HEK293 (cell line): ENCODE data around the gene FSTL4.

Source experiments
- CTCF ChIP-seq: fragments of 450-650 bp; formaldehyde crosslinking; IDR thresholded peaks from 2 replicates; pipeline ENCODE4 v1.5.1; 2016; ENCODE audit warnings: missing biosample characterization, missing genetic modification characterization
- PBX3 ChIP-seq: sonication (generic); formaldehyde crosslinking; IDR thresholded peaks from 2 replicates; pipeline ENCODE4 v1.8.1; 2022; ENCODE audit warnings: mild to moderate bottlenecking, moderate library complexity, missing genetic modification reagents
- PRDM6 ChIP-seq: fragments of 450-650 bp; formaldehyde crosslinking; IDR thresholded peaks from 2 replicates; pipeline ENCODE4 v1.5.1; 2017; ENCODE audit warnings: missing biosample characterization, missing genetic modification characterization
- YY2 ChIP-seq: fragments of 450-650 bp; formaldehyde crosslinking; IDR thresholded peaks from 2 replicates; pipeline ENCODE4 v1.5.1; 2016; ENCODE audit warnings: missing biosample characterization, missing genetic modification characterization
- ZBTB10 ChIP-seq: fragments of 450-650 bp; formaldehyde crosslinking; IDR thresholded peaks from 2 replicates; pipeline ENCODE4 v1.5.1; 2016; ENCODE audit warnings: missing biosample characterization, missing genetic modification characterization
- ZNF239 ChIP-seq: fragments of 450-650 bp; formaldehyde crosslinking; IDR thresholded peaks from 2 replicates; pipeline ENCODE4 v1.5.1; 2016; ENCODE audit warnings: missing biosample characterization, missing genetic modification characterization
- ZNF335 ChIP-seq: fragments of 450-650 bp; formaldehyde crosslinking; conservative IDR thresholded peaks from 2 replicates; pipeline ENCODE4 v1.5.1; 2016; ENCODE audit warnings: missing biosample characterization, missing genetic modification characterization
- TF ChIP-seq, protein P1 (sequence below): fragments of 450-650 bp; formaldehyde crosslinking; IDR thresholded peaks from 2 replicates; pipeline ENCODE4 v1.5.1; 2016; ENCODE audit warnings: missing biosample characterization, missing genetic modification characterization

DNA sequence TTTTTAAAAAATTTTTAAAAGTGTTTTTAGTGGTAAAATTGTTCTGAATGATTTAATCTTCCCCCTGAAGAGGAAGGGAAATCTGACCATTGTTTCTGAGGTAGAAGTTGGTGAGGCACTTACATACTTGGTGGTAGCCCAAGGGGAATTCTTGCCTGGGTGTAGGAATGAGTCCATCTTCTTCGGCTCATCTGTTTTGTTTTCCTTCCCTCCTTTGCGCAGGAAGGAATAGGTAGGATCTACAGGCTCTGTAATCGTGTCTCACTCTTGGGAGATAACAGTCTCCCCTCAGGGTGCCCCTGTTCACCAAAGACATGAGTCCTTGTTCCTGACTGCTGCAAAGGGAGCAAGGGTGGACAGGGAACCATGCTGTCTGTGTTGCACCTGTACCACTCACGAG, 422.5 kb downstream of the FSTL4 start:
- TF ChIP-seq ZNF335 (tag by site-specific recombination) (no peak), CTCF (tag by site-specific recombination) (no peak), PBX3 (CRISPR knock-in tag) (no peak), ZBTB10 (no peak), PRDM6 (no peak), YY2 (tag by site-specific recombination) (no peak), ZNF239 (tag by site-specific recombination) (no peak)
- TF ChIP-seq, protein P1, sequence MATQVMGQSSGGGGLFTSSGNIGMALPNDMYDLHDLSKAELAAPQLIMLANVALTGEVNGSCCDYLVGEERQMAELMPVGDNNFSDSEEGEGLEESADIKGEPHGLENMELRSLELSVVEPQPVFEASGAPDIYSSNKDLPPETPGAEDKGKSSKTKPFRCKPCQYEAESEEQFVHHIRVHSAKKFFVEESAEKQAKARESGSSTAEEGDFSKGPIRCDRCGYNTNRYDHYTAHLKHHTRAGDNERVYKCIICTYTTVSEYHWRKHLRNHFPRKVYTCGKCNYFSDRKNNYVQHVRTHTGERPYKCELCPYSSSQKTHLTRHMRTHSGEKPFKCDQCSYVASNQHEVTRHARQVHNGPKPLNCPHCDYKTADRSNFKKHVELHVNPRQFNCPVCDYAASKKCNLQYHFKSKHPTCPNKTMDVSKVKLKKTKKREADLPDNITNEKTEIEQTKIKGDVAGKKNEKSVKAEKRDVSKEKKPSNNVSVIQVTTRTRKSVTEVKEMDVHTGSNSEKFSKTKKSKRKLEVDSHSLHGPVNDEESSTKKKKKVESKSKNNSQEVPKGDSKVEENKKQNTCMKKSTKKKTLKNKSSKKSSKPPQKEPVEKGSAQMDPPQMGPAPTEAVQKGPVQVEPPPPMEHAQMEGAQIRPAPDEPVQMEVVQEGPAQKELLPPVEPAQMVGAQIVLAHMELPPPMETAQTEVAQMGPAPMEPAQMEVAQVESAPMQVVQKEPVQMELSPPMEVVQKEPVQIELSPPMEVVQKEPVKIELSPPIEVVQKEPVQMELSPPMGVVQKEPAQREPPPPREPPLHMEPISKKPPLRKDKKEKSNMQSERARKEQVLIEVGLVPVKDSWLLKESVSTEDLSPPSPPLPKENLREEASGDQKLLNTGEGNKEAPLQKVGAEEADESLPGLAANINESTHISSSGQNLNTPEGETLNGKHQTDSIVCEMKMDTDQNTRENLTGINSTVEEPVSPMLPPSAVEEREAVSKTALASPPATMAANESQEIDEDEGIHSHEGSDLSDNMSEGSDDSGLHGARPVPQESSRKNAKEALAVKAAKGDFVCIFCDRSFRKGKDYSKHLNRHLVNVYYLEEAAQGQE (tag by site-specific recombination) = no peak
